GM18519 (cell line): ENCODE results near the gene MRM3.
A peak's percentile ranks its signal among the peaks of the same experiment; 100 is the strongest.
"Not testable (repeated sequence)": the region's sequence is repeated elsewhere in the genome, so short reads cannot be mapped to it uniquely, and the experiment has no call there.

Source experiments
- ATAC-seq: cut with Tn5 transposase; IDR thresholded peaks from one replicate; pipeline ENCODE4 v1.9.1; 2021; ENCODE audit warnings: mild to moderate bottlenecking, moderate library complexity; ENCODE audit not compliant: unreplicated experiment, low FRiP score

Gene MRM3, protein sequence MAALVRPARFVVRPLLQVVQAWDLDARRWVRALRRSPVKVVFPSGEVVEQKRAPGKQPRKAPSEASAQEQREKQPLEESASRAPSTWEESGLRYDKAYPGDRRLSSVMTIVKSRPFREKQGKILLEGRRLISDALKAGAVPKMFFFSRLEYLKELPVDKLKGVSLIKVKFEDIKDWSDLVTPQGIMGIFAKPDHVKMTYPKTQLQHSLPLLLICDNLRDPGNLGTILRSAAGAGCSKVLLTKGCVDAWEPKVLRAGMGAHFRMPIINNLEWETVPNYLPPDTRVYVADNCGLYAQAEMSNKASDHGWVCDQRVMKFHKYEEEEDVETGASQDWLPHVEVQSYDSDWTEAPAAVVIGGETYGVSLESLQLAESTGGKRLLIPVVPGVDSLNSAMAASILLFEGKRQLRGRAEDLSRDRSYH

GRCh38 chr17:781805-782731 lies at the start of gene MRM3, which contains the start of gene GLOD4:
TSS of gene MRM3 (plus strand) at chr17:782353. CDS start at chr17:782379, 26 bp downstream.
TSS of gene GLOD4 (minus strand) at chr17:782280. CDS start at chr17:782255, 25 bp downstream.
- ATAC-seq, result no peak

DNA sequence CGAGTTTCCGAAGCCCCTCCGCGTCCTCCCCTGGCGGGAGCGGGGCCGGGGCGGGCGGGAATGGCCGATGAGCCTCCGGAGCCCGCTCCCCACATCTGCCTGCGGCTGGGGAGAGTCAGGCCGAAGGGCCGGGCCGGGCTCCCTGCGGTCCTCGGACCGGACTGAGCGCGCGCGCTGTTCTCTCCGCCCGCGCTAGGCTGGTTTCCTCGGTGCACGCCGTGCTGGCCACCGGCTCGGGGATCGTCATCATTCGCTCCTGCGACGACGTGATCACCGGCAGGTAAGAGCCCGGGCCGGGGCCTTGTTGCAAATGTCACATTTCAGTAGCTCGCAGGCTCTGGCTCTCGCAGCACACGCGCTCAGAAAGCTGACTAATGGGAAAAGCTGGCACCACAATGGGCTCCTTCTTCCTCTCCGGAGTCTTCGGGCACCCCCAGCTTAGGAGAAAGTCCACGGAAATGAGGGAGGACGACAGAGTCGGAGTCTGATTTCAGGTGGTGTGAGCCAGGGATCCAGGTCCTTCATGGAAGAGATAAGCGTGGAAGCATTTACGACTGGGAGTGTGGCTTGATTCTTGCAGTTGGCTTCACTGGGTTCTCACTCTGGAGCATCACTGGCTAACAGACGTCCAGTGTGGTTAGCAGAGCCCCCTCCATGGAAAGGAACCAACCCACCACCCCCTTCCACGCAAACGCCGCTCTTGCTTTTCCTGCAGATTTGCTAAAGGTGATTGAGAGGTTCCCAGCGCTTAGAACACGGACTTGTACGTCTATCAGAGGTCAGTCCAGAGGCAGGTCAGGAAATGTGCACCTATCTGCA lies 49.0 kb upstream of the MRM3 start:
- peak; percentile 23 for ATAC-seq

DNA sequence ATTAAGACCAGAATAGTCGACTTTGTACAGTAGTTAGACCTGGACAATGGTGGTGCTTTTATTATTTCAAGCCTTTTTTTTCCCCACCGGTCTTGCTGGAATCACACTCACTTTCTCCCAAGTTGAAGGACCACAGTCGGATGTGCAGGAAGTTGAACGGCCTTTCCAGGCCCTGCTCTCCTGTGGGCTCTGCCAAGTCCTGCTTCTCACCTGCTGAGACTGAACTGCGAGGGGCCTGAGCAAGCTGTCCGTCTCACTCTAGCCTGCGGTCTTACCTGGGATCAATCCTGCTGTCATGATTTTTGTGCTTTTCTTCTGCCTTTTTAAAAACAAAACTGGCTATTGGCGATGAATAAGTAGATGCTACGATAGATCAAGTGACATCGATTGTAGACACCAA lies 48.4 kb upstream of the MRM3 start:
- ATAC-seq, result no peak

DNA sequence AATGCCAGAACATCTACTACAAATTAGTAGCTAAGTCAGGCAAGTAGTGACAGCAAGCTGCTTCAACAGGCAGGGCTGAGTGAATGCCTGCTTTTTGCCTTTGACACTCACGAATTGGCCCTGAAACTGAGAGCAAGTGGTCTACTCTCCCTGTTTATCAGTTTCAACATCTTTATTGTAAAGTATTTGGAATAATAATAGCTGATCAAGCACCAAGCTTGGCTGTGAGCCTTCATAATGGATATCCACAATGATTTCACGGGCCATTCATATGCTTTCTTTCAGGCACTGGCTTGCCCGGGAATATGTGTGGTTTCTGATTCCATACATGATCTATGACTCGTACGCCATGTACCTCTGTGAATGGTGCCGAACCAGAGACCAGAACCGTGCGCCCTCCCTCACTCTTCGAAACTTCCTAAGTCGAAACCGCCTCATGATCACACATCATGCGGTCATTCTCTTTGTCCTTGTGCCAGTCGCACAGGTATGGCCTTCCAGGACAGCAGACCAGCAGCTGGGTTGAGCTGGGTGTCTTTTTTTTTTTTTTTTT lies 44.5 kb upstream of the MRM3 start:
- ATAC-seq, result no peak

GRCh38 chr17:740240-741017 lies 41.7 kb upstream of the MRM3 start:
- ATAC-seq, result no peak

DNA sequence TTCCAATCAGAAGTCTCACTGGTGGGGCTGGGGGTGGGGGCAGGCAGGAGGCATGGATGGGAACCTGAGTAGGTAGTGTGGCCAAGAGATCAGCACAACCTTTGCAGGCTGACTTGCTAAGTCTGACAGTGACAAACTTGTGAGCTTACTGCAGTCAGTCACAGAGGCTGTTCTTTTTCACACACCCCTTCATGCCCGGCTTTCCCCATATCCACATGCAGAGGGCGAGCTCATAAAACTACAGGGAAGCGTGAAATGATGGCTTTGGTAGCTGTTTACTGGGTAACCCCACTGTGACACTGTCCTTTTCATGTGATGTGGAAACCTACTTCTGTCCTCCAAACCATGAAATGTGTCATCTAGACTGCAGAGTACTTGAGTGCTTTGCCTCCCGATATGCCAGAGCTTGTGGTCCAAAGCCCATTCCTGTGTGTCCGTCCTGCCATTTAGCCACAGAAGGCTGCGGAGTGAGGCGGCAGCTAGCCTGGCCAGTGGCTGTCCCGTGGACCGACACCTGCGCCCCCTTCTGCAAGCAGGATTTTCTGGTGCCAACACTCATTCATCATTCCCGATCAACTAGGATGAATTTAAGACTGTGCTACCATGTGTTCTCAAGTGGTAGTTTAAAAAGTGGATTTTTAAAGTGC lies 39.9 kb upstream of the MRM3 start:
- ATAC-seq, result no peak

DNA sequence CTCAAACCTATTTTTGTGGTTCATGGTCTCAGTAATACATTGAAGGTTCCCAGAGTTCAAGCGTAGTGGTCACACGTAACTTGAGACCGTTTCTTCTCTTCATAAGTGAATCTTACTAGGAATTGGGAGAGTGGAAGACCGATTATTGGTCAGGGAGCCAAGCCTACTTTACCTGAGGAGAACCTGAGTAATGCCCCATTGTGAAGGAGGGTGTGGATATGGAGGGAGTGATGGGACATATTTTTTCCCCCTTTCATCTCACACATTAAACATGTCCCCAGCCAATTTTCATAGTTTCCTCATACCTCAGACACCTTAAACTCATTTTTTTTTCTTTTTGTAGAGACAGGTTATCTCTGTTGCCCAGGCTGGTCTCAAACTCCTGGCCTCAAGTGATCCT lies 39.0 kb upstream of the MRM3 start:
- ATAC-seq, result no peak

GRCh38 chr17:744937-745336 lies 37.2 kb upstream of the MRM3 start:
- no peak for ATAC-seq

- ATAC-seq, result no peak
Observed at GRCh38 chr17:745406-745805, 36.7 kb upstream of the MRM3 start.

GRCh38 chr17:746181-746580 lies 36.0 kb upstream of the MRM3 start:
- ATAC-seq, result no peak

DNA sequence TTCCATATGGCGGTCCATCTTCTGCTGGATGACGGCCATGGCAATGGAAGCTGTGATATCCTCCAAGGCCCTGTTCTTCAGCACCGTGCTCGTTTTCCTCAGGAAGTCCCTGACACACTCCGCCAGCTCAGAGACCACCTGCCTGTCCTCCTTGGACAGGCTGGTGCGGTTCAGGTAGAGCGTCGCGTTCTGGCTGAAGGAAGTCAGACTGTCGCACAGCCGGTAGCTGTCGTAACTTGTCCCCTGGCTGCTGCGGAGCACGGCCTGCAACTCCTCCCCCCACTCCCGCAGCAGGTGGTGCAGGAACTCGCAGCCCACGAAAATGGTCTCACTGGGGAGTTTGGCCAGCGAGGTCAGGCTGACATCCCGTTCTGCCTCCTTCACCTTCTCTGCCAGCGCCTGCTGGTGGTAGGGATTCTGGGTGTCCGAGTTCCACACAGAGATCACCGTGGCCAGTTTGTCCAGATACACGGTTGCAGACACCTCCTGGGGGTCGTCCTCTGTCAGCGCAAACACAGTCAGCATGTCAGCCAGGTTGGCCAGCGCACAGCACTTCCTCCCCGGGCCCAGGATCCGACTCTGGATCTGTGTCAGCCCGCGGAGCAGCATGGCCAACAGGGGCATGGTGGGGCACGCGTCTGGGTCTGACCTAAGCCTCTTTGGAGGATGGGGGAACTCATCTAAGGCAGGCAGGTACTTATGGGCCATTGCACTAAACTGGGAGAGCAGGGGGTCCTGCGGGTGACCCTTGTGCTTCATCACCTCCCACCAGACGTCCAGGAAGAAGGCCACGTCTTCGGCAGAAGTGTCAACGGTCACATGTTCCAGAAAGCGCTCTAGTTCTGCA lies 35.1 kb upstream of the MRM3 start:
- ATAC-seq, result no peak

DNA sequence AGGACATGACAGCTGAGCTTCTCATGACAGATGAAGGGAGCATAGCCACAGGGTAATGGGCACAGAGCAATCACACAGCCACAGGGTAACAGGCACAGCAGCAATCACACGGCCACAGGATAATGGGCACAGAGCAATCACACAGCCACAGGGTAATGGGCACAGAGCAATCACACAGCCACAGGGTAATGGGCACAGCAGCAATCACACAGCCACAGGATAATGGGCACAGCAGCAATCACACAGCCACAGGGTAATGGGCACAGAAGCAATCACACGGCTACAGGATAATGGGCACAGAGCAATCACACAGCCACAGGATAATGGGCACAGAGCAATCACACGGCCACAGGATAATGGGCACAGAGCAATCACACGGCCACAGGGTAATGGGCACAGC lies 33.5 kb upstream of the MRM3 start:
- not testable (repeated sequence) for ATAC-seq

DNA sequence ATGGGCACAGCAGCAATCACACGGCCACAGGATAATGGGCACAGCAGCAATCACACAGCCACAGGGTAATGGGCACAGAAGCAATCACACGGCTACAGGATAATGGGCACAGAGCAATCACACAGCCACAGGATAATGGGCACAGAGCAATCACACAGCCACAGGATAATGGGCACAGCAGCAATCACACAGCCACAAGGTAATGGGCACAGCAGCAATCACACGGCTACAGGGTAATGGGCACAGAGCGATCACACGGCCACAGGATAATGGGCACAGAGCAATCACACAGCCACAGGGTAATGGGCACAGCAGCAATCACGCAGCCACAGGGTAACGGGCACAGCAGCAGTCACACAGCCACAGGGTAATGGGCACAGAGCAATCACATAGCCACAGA lies 32.8 kb upstream of the MRM3 start:
- ATAC-seq, result not testable (repeated sequence)

DNA sequence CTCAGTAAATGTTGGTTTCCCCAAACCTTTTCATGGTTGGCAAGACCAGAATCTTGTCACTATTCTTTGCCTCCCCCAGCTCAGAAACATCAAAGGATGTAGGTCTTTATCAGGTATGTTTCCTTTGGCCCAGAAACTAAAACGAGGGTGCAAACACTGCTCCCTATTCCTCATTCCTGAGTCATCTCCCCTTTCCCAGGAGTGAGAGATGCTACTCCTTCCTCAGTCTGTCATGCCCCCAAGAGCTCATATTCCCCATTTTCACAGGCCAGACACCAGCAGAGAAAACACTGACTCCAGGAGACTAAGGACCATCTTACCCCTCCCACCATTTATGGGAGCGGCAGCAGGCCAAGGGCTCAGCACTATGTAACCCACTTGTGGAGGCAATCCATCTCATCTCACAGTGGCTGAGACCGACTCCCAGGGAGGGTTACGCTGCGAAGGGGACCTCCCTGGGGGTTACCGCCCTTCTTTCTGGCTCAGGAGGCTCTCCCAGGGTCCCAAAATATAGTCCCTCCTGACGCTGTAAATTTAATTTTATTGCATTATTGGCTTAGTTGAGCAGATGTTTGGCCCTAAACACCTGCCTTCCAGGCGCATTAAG lies 31.6 kb upstream of the MRM3 start:
- ATAC-seq, result no peak

GRCh38 chr17:751269-752001 lies 30.7 kb upstream of the MRM3 start:
- ATAC-seq, result peak; percentile 15

DNA sequence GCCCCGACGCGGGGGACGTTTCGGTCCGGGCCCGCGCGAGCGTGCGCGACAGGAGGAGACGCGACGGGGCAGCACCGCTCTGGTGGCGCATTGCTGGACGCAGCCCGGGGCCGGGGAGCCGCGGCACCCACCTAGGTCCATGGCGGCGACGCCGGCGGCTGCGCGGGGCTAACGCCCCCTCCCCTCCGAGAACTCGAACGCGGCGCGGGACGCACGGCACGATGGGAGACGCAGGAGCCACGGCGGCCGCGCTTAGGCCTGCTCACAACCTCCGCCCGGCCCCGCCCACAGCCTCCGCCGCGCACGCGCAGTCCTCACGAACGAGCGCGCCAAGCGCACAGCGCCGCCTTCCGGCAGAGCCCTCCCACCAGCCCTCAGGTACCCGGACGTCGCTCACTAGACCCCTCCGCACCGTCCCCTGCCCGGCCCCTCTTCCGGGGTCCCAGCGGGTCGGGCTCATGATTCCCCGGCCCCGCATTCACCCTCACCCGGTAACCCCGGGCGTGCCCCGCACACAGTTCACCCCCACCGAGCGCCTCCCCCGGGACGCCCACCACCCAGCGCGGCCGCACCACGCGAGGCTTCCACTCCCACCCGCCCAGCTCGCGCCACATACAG lies 30.0 kb upstream of the MRM3 start, which contains the start of gene GEMIN4:
GEMIN4 (minus strand) TSS at position 263 of the 618 bp plus-strand sequence; CDS start at position 141, 122 bp downstream.
- ATAC-seq, result peak; percentile 67
